HG02763 (cell line): ENCODE measurements around the gene IGSF6.
"Not testable (repeated sequence)": the region's sequence is repeated elsewhere in the genome, so short reads cannot be mapped to it uniquely, and the experiment has no call there.

Source experiments
- ATAC-seq: cut with Tn5 transposase; IDR thresholded peaks from one replicate; pipeline ENCODE4 v1.9.1; 2021; ENCODE audit warnings: mild to moderate bottlenecking, moderate library complexity; ENCODE audit not compliant: unreplicated experiment

The IGSF6 gene

DNA sequence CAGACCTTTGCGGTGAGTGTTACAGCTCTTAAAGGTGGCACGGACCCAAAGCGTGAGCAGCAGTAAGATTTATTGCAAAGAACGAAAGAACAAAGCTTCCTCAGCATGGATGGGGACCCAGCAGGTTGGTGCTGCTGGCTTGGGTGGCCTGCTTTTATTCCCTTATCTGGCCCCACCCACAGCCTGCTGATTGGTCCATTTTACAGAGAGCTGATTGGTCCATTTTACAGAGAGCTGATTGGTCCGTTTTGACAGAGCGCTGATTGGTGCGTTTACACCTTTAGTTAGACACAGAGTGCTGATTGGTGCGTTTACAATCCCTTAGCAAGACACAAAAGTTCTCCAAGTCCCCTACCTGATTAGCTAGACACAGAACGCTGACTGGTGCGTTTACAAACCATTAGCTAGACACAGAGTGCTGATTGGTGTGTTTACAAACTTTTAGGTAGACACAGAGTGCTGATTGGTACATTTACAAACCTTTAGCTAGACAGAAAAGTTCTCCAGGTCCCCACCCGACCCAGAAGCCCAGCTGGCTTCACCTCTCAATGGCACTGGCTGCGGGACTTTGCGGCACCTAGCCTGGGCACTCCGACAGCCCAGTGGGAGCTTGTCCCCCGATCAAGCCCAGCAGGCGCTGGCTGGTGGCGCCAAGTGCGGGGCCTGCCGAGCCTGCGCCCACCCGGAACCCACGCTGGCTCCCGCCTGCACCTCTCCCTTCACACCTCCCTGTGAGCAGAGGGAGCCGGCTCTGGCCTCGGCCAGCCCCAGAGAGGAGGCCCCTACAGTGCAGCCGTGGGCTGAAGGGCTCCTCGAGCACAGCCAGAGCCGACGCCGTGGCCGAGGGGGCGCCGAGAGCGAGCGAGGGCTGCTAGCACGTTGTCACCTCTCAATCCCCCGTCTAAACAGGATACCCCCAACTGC, 22.5 kb downstream of the IGSF6 start:
- ATAC-seq, result not testable (repeated sequence)

DNA sequence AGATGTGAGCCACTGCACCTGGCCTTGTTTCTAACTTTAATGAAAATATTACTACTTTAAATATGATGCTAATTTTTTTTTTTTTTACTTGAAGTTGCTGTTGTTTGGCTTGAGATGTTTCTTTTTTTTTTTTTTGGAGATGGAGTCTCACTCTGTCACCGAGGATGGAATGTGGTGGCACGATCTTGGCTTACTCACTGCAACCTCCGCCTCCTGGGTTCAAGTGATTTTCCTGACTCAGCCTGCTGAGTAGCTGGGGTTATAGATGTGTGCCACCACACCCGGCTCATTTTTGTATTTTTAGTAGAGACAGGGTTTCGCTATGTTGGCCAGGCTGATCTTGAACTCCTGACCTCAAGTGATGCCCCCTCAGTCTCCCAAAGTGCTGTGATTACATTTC, 23.6 kb downstream of the IGSF6 start:
- no peak for ATAC-seq

DNA sequence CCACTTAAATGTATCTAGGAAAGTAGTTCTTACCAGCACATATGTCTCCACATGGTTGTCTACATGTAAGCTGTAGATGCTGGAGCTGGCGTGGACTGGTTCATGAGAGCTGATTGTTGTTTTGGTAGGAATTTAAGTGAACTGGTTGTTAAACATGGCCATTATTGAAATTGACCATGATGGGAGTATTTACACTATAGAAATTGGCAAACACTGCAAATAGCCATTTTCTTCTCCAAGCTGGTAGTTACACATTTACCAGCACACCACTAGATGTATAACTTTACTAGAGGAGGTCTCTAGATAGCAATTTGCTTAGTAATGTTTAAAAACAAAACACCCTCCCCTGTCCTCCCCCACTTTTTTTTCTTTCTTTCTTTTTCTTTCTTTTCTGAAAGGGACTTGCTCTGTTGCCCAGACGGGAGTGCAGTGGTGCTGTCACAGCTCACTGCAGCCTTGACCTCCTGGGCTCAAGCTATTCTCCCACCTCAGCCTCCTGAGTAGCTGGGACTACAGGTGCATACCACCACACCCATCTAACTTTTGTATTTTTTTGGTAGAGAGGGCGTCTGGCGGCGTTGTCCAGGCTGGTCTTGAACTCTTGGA, 24.2 kb downstream of the IGSF6 start:
- ATAC-seq, result no peak

DNA sequence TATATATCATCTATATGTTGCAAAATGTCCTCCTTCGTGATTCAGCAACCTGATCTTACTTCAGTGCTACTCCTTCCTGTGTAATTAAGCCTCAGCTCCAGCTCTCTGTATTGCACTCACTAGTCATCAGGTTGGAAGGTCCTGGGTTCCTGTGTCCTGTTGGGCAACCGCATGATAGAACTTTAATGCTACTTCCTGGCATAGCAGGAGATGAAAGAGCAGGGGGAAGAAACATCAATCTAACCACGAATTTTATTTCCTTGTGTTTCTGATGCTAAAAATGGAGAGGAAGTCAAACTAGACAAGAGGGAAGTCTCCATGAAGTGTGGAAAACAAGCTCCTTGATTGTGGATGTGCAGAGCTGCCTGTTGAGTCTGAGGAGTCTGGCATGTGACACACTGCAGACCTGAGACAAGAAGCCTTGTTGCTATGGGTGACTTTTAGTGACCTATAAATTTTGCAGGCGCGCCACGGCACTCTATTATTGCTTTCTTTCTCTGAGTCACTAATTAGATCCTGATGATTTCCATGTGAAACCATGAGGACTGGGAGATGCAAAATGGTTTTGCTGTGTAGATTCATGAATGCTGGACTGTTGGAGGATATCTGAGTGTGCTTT, 25.6 kb downstream of the IGSF6 start:
- no peak for ATAC-seq

DNA sequence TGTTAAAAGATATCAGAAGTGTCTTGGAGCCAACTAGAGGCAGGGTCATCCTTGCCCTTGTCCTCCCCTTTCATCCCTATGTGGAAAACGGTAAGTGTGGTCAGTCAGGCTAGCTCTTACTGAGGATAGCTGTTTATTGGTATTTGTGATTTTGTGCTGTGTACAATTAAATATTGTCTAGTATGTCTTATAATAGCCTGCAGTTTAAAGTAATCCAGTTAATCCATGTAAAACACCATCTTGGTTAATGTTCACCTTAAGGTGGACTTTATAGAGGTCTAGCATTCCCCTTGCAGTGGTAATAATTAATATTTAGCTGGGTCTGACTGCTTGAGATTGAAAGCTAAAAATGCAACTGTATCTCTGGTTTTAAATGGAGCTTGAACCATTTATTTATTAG, 27.4 kb downstream of the IGSF6 start:
- no peak for ATAC-seq

DNA sequence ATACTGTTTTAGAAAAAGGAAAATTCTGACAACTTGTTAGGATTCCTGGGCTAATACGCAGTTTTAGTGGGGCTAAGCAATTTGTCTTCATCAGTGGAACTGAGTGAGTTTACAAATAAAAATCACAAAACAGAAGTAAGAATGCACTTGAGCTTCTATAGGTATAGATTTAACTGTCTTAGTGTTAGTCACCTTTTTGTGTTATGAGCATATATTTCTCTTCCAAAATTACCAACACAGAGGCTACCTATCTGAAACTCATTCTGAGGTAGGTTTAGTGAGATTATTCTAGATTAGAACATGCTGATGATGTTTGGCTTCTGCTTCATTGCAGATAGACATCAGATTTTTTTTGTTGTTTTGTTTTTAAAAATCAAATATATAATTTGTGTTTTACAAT, 29.9 kb downstream of the IGSF6 start:
- no peak for ATAC-seq

DNA sequence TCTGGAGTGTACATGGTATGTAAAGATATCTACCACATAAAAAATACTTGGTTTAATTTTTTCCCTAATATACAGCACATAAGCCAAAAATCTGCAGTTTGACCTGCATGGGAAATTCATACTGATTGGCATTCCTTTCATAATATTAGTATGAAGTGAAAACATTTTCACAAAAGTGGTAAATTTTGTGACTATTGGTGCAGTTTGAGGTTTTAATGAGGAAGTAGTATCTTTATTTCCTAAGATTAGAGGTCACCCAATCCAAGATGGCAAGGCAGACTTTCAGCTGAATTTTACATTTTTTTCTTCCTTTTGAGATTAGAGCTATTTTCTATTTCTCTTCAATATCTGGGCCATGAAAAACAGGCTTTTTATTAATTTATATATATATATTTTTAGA, 31.8 kb downstream of the IGSF6 start:
- ATAC-seq, result no peak

DNA sequence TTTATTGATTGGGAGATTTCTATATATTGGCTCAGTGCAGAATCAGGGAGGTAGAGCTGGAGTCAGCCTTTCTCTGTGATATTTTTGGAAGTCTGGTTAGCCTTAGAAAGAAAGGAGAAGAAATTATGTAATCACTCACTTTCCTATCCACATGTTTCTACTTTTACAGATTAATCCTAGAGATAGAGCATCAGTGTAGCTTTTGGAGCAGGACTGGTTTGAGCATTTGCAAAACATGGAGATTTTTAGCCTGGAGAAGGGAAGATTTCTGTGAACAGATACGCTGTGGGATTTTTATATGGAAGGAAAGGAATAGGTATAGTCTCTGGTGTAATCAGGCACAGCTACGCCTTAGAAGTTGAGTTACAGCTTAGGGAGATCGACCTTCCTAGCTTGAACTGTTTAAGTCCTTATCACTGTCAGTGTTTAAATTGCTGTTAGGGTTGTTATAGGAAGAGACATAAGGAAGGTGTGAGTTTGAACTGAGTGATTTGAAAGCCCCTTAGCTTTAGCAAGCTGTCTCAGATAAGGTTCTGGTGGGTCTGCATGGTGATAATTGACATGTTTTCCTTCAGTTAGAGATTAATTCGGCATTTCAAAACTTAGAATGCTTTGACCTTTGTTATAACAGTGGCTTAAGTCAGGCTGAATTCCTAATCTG, 32.5 kb downstream of the IGSF6 start:
- ATAC-seq, result no peak

DNA sequence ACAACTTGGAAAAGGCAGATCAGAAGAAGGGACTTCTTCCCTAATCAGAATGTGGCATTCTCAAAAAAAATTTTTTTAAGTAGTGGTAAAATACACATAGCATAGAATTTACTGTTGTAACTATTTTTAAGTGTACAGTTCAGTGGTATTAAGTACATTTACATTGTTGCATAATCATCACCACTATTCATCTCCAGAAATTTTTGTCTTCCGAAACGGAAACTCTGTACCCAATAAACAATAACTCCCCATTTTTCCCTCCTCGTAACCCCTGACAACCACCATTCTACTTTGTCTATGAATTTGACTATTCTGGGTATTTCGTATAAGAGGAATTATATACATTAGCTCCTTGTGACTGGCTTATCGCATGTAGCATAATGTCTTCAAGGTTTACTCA, 34.1 kb downstream of the IGSF6 start:
- no peak for ATAC-seq

DNA sequence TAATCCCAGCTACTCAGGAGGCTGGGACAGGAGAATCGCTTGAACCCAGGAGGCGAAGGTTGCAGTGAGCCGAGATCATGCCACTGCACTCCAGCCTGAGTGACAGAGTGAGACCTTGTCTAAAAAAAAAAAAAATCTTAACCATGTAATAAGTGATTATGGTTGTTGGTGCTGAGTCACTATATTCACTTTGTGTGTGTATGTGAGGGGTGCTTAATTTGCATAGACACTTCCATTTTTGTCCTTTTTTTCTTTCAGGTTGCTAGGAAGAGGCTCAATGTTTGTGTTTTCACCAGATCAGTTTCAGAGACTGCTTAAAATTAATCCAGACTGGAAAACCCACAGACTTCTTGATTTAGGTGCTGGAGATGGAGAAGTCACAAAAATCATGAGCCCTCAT, 34.8 kb downstream of the IGSF6 start:
- no peak for ATAC-seq

DNA sequence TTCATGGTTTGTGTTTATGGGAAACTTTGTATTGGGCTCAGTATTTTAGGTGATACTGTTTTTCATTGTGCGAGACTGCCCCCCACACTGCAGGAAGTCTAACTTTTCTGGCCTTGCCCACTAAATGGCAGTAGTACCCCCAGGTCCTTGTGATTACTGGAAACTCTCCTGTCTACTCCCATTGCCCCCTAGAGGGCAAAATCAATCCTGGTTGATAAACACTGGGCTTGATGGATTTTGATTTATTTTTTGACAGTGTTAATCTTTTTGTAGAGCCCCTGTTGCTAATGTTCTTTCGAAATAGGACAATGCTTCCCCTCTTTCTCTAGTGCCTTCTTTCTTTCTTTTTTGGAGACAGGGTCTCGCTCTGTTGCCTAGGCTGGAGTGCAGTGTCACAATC, 37.5 kb downstream of the IGSF6 start:
- ATAC-seq, result no peak

DNA sequence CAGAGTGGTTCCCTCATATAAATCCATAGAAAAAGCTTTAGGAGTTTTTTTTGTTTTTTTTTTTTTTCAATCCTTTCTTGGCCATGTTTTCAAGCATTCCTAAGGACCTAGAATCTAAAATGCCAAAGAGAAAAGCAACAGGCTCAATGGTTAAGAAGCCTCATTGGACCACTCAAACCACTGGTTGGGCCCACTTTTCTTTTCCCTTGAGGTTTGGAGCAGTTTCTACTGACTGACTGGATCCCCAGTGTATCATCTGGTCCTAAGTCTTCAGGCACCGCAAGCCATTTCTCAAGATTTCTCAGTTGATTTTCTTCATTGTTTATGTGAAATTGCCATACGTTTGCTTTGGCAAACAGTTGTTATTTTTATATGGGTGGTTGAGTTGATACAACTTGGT, 38.6 kb downstream of the IGSF6 start:
- no peak for ATAC-seq

DNA sequence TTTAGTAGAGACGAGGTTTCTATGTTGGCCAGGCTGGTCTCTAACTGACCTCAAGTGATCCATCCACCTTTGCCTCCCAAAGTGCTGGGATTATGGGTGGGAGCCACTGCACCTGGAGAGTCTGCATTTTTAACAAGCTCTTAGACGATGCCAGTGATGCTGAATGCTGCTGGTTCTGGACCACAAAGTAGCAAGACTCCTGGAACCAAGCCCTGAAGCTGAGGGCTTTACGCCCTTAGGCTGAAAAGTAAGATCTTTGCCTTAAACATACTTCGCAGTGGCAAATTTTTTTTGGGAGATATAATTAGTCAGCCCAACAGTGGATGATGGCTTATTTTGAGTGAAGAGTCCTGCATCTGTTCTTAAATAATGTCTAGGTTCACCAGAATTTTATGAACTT, 39.0 kb downstream of the IGSF6 start:
- no peak for ATAC-seq

DNA sequence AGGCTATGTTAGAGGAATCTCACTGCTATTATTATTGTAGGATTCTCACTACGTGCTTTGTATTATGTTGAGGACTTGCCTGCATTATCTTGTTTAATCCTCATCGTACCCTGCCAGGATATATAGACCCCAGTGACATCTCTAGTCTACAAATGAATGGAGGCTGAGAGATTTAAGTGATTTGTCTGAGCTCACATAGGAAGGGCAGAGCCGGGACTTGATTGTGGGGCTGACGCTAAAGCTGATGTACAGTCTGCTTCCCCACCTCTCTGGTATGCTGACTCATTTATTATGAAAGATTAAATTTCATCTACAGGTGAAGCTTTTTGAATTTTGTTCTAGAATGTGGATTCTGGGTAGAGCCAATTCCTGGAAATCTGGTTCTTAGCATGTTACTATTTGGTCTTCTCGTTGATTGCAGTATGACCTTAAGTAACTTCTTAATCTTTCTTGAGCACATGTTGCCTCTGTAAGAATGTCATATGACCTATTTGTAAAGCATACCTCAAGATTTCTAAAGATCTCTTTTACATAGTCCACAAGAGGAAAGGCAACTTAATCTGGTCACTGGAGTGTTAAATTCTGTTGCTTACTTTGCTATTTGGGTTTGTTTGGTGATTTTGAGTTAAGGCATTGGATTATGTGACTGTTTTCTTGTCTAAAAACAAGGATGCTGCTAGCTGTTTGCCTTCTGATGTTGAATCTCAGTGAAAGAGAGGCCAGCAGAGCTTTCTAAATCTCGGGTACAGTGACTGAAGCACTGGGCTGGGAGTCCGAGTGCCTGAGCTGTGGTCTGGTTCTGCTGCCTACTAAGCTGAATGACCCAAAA, 40.6 kb downstream of the IGSF6 start:
- no peak for ATAC-seq

DNA sequence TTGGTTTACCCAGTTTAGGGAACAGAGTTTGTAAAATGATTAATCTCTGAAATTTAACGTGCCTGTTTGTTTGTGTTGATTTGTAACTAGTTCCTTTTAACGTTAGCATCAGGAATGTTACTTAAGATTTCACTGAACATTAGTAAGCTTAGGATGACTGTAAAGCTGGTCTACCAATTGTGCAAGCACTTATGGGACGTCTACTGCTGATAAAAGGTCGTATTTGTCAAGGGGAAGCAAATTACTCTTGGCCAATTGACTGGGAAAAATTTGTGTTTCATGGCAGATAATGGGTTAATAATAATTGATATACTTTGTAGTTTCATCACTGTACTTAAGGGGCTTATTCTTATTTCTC, 41.2 kb downstream of the IGSF6 start:
- no peak for ATAC-seq

DNA sequence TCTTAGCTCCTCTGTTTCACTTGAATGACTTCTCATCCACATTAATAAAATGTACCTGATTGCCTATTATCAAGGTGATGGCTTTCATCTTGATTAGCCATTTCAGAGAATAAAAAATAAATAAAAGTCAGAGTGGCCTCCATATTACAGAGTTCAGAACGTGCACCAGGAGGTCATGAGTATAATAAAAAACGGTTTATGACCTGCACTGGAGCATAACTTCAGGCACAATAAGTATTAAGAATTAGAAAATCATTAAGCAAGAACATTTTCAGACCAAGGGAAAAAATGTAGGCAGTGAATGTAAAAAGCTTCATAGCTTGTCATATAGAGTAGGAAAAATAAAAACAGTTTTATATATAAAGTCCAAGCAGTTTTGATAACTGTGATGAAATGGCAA, 41.6 kb downstream of the IGSF6 start:
- no peak for ATAC-seq

DNA sequence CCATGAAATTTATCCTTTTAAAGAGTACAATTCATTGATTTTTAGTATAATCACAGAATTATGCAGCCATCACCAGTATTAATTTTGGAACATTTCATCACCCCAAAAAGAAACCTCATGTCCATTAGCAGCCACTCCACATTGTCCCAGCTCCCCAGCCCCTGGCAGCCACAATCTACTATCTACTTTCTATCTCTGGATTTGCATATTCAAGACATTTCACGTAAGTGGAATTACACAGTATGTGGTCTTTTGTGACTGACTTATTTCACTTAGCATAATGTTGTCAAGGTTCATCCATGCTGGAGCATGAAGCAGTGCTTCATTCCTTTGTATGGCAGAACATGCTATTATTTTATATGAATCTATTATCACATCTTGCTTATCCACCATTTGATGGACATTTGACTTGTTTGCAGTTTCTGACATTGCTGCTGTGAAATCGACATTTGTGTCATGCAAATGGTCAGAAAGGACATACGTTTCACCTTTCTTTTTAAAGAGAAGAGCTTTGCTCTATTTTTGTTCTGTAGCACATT, 42.3 kb downstream of the IGSF6 start:
- ATAC-seq, result no peak

DNA sequence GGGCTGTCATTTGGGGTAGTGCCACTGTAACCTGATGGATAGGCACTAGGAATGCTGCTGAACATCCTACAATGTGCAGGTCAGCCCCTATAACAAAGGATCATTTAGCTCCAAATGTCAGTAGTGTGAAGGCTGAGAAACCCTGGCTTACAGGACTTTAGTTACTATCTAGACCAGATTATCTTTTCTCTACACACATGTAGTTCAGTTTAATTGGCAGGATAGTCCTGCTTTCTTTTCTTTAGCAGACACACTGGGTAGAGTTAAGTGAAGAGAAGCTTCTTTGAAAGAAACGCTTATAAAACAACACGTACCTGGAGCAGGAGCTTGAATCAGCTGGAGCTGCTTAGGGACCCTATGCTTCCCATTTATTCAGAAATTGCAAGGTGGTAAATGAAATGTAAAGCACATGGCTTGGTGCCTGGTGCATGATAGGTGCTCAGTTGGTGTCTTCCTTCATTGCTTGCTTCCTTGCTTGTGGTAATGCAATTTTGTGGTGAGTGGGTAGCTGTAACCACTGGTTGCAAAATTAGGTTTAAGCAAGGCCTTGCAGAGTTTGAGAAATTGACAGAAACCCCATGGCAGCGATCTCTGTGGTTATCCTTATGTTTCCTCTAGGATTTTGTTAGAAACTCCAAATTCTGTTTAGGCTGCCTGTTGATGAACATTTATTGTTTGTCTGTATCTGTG, 43.6 kb downstream of the IGSF6 start:
- no peak for ATAC-seq

DNA sequence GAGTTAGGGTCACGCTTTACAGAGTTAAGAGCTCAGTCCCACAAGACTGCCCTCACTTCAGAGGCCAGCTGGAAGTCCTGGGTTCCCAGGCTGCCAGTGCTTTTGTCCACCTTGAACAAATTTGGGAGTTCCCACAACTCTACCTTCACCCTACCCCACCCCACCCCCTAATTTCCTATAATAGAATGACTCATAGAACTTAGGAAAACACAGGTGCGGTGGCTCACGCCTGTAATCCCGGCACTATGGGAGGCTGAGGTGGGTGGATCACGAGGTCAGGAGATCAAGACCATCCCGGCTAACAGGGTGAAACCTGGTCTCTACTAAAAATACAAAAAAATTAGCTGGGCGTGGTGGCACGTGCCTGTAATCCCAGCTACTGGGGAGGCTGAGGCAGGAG, 46.6 kb downstream of the IGSF6 start:
- ATAC-seq, result not testable (repeated sequence)

DNA sequence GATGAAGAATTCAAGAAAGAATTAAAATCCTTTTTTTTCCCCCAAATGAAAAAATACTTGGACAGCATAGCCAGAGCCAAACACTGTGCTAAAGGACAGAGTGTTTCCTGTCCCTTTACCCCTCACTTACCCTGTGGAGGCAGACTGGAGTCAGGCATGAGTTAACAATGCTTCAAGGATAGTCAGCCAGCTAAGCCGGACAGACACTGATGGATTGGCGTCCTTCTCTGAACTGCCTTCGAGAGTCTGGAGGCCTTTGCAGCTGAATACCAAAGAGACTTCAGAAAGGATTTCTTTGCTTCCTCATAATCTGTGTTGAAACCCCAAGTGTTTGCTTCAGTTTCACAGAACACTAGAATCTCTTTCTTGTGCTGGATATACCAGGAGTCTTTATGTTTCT, 48.5 kb downstream of the IGSF6 start:
- ATAC-seq, result no peak
